Activated T-cell treated with anti-CD3 and anti-CD28 coated beads, Interleukin-2, amount 50 U/mL, for 1 hour (primary cell): Measurements from ENCODE around the gene SPAG8.

Experiments used
- DNase-seq: peaks from one replicate; pipeline ENCODE4 v3.0.0-alpha.2; 2020

Gene SPAG8

GRCh38 chr9:35839926-35840325 is 27.9 kb upstream of the SPAG8 start:
- no peak for DNase-seq

DNA sequence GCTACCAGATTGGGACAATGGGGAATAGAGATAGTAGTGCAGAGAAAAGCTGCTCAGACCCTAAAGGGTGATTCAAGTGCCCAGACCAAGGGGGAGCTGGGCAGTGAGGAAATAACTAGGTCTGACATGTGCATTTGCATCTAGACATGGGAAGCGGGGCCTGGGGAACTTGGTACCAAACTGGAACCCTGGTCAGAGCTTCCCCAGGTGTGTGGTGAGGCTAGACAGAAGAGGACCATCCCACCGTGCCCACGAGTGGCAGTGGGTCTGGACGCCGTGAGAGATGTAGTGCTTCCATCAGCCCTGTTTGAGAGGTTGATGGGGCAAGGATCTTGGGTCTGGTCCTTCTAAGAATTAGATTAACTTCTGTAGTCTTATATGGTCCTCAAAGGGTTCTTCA is 24.5 kb upstream of the SPAG8 start:
- no peak for DNase-seq

DNA sequence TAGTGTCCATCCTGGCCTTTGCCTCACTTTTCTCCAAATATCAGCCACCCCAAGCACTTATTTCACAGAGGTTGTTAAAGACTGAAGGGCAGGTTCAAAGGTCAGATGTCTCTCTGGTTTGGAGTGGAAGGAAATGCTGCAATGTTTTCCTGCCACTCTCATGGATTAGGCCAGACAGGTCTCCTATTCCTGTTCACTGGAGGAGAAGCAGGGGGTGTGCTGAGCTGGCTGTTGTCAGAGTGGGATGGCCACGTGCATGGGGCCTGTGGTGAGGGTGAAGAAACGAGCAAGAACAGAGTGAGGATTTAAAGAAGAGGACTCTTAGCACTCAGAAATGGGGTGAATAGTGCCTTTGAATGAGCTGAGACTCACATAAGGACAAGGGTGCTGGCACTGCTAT is 23.7 kb upstream of the SPAG8 start:
- DNase-seq, result no peak

DNA sequence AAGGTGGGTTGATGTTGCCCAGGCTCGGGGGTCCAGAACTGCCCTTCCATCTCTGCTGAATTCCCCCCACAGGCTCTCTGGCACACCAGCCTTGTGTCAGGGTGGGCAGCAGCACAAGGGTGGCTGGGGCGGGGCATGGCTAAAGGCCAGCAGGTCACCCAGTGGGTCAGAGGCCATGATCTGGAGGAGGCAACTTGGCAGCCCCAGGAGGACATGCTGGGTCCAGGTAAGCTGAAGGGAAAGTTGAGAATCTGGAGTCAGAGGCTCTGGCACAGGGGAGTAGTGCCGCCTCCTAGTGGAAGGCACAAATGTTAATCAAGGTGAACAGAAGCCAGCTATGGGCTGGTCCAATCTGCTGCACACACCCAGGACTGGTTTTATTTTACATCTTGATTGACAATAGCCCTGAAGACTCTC is 23.2 kb upstream of the SPAG8 start:
- DNase-seq, result no peak

DNA sequence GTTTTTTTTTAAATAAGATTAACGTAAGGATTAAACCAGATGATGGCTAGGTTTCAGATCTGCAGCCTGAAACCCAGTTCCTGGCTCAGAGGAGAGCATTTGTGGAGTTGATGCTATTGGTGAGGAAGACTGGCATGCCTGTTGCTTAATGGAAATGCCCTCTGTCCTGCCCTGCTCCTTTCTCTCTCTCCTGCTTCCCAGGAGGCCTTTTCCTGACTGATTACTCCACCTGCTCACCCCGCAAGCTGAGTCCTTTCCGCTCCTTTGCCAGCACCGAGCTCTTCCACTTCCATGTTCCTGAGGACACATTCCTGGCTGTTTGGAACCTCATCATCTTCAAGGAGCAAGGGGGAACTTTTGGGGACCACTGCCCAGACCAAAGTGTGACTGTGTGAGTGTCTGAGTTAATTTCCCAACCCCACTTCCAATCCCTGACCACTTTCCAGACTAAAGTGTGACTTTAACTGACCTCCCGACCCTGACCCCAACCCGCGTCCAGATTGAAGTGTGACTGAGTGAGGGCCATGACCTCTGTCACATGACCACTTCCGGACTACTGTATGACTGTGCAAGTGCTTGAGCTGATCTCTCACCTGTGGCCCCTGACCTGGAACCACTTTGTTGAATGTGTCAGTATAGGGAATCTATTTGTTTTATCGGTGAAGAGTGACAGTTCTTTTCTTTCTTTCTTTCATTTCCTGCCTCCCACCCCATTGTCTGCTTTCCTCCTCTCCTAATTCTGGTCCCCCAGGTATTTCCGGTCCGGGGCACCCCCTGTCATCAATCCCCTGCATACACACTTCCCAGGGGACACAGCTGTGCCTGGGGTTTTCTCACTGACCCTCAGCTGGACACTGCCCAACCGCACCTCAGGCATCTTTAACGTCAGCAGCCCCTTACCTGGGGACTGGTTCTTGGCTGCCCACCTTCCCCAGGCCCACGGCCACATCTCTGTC is 22.5 kb upstream of the SPAG8 start:
- DNase-seq, result no peak

GRCh38 chr9:35832814-35833213 is 20.8 kb upstream of the SPAG8 start:
- DNase-seq, result no peak

- DNase-seq, result no peak
Measured at GRCh38 chr9:35831040-35831439, 19.0 kb upstream of the SPAG8 start.

DNA sequence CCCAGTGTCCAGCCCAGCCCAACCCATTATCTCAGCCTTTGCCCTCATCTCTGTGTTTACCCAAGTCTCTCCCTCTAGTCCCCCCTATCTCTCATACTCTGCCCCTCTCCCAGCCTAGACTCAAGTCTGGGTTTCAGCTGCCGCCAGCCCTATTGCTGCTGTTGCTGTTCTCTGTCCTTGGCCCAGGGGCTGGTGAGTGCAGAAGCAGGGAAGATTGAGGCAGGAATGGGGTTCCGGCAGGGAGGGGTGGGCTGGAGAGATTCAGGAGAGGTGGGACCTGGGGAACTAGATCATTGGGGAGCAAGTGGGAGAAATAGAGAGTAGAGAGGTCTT is 17.7 kb upstream of the SPAG8 start:
- DNase-seq, result no peak

DNA sequence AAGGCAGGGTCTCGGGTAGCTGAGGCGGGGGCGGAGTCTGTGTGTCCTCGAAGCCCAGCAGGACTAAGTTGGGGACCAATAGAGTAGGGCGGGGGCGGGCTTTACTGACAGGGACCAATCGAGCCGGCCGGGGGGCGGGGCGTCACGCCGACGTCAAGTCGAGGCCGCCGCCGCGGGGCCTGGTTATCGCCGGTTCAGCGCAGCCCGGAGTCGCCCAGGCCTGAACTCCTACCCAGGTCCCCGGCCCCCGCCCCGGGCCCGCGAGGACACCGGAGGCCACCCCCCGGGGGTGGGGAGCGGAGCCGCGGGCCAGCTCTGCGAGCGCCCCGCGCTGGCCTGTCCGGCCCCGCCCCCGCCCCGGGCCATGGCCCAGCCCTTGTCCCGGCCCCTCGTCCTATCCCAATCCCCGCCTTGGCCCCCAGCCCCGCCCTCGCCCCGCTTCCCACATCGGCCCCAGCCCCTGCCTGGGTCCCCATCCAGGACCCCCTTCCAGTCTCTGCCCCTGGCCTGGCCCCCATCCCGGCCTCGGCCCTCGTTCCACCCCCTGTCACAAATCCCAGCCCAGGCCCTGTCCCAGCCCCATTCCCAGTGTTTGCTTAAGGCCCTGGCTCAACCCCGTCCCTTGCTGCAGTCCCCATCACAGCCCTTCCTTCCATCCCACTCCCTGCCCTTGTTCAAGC is 17.2 kb upstream of the SPAG8 start, which contains the start of gene TMEM8B:
TSS of gene TMEM8B (plus strand) at position 145 of the 680 bp plus-strand sequence. CDS start at position 365, 220 bp downstream.
- peak; percentile 94 for DNase-seq

- no peak for DNase-seq
Measured at GRCh38 chr9:35828716-35829083, 16.6 kb upstream of the SPAG8 start, which contains the start of gene FAM221B. FAM221B (minus strand) TSS chr9:35828732; CDS start chr9:35826161, 2,571 bp downstream.

DNA sequence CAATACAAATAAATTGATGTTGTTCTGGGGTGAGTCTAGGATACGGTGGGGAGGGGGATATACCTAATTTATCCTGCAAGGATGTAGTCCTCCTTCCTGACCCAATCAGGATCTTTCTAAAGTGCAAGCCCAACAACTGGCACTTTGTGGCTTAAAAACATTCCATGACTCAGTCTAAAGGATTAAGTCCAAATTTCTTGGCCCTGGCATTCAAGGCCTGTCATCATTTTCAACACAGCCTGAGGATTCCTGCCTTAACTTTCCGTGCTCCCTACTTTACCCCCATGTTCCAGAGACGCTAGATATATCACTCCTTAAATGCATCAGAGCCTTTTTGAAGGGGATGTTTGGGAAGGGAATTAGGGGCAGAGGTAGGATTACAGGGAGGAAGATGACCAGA is 15.4 kb upstream of the SPAG8 start:
- no peak for DNase-seq

GRCh38 chr9:35826071-35826701 is 14.1 kb upstream of the SPAG8 start:
- DNase-seq, result peak; percentile 39

- no peak for DNase-seq
Measured at GRCh38 chr9:35822926-35823325, 10.9 kb upstream of the SPAG8 start.

GRCh38 chr9:35820076-35820475 is 8.0 kb upstream of the SPAG8 start:
- DNase-seq, result no peak

DNA sequence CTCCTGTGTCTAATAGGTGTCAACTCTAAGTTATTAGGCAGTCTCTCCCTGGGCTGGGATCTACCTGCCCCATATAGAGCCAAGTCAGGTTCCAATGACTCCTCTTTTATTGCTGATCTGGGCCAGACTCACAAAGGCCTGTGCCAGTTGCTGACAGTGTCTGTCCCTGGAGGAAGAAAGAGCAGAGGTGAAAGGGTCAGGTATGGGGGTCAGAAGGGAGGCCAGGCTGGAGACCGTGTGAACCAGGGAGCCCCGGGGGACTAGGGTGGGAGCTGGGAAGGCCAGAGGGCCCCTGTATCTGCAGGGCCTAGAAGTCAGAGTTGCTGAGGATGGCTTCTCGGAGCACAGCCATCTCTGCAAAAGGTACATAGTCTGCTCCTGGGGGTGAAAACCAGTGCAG is 6.3 kb upstream of the SPAG8 start:
- DNase-seq, result no peak

- no peak for DNase-seq
Measured at GRCh38 chr9:35816708-35817107, 4.6 kb upstream of the SPAG8 start.

DNA sequence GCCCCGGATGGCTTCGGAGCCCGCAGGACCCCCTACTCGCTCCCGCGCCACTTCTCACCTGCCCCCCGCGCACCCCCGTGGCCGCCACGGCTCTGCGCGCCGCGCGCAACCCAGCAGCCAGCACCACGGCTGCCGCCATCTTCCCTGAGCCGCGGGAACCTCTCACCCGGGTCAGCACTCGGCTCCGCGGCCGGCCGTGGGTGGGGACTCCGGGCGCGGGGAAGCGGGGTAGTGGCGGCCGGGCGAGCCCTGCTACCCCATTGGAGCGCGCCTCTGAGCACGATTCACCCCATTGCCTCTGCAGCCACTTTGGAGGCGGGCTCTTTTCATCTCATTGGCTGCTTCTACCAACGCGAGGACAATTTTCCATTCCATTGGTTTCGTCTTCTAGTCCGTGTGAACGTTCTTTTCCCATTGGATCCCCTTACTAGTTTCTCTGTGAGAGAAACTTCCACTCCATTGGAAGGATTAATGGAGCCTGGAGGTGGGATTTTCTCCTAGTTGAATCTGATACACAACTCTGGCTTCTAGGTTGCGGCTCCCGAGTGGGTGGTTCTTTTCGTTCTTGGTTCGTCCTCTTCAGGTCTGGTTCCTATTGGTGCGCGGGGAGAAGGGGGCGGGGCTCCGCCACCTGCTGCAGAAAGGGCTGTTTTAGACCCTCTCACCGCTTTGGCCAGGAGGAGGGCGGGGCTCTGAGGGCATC is 2.9 kb upstream of the SPAG8 start, which contains the start of gene HINT2:
TSS of gene HINT2 (minus strand) at position 202 of the 703 bp plus-strand sequence. CDS start at position 139, 63 bp downstream.
- DNase-seq, result peak; percentile 94

DNA sequence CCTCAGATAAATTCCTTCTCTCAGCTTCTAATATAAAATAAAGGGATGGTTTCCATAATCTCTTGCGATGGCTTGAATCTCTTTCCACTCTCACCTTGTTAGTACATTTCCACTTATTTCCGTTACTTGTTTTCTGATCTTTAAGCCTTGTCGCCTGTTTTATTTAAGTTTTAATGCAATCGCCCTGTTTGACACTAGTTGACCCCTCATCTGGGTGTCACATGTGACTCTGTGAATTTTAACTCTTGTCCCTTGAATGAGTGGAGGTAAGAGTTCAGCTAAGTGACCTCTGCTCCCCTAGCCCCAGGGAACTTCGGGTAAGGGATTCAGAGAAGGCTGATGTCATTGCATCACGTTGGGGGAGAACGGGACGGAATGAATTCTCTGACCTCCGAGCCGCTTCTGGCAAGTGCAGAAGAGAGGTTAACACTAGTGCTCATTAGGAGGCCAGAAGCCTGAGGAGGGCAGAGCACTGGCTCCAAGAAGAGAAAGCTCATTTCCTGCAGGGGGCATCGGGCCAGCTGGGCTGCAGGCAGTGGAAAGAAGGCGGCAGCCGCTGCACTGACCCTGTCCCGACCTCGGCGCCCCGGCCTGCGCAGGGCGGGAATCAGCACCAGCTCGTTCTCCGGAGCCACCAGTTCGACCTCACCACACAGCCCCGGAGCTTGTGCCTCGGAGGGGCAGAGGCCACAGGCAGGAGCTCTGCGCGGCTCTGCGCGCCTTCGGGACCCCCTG is 2.2 kb upstream of the SPAG8 start:
- DNase-seq, result no peak

DNA sequence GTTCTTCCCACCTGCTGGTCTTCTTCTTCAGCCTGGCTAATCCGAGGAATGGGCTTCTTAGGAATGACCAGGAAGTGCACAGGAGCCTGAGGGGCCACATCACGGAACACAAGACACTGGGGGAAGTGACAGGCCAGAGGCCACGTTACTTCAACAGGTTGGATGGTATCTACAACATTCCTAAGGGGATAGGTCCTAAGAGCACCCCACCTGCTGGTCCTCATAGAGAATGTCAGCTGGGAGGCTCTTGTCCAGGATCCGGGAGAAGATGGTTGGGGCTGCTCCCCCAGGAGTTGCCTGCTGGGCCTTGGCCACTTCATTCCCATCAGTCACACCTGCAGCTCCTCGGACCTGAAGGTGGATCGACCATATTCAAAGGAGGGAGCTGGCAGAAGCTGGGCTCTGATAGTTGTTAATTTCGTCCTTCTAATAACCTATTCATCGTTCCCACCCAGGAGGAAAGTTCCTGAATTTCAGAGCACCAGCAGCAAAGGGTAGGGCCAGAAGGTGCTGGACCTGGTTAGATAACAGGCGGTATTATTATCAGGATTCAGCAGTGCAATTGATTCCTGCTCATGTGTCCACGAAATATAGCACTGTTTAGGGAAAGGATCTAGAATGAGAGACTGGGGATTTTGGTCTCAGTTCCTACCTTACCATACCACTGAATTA is 1.5 kb upstream of the SPAG8 start:
- no peak for DNase-seq

DNA sequence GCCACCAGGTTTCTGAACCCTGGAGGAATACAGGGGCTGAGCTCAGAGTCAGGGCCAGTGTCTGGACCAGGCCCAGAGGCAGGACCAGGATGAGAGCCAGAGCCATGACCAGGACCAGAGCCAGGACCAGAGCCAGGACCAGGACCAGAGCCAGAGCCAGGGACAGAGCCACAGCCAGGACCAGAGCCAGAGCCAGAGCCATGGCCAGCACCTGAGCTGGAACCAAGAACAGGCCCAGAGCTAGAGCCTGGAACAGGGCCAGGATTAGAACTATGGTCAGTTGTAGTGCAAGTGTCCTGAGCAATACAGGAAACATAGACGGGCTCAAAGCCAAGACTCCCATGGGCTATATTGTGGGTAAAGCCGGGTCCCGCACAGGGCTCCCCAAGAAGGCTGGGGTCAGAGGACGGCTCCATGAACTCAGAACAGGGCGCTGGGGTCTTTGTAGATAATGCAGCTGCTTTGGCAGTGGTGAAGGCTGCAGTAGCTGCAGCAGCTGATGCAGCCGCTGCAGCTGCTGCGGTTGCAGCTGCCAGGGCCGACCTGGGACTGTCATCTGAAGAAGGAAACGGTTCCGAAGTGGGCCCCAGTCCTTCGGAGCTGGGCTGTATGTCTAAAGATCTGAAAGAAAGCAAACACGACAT is 559 bp downstream of the SPAG8 start:
- no peak for DNase-seq

DNA sequence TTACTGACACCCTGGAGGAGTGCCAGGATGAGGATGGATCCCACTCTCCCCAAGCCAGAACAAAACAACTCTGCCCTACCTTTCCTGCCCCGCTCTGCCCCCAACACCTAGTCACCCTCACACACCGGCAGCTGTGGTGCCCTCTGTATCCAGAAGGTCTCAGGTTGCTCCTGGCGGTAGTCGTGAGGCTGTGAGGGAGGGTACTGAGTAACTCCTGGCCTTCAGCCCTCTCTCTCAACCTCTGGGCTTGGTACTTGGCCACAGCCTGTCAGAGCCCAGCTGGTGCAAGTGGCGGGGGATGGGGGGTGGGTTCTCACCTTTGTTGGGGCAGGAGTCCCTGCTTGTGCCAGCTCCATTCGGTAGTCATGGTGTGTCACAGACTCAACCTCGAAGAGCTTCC is 1.9 kb downstream of the SPAG8 start:
- DNase-seq, result no peak
